GDM1 (cell line): ENCODE results near the gene ZBTB22.
"Not testable (repeated sequence)": the region's sequence is repeated elsewhere in the genome, so short reads cannot be mapped to it uniquely, and the experiment has no call there.

Experiments
- DNase-seq: peaks from one replicate; lab custom pipeline; 2025; lab: John Stamatoyannopoulos, UW

The ZBTB22 gene

GRCh38 chr6:33279257-33279695 lies 38.3 kb downstream of the ZBTB22 start:
- DNase-seq = no peak

GRCh38 chr6:33278810-33279209 lies 38.7 kb downstream of the ZBTB22 start:
- no peak for DNase-seq

GRCh38 chr6:33278392-33278741 lies 39.2 kb downstream of the ZBTB22 start:
- DNase-seq = no peak

DNA sequence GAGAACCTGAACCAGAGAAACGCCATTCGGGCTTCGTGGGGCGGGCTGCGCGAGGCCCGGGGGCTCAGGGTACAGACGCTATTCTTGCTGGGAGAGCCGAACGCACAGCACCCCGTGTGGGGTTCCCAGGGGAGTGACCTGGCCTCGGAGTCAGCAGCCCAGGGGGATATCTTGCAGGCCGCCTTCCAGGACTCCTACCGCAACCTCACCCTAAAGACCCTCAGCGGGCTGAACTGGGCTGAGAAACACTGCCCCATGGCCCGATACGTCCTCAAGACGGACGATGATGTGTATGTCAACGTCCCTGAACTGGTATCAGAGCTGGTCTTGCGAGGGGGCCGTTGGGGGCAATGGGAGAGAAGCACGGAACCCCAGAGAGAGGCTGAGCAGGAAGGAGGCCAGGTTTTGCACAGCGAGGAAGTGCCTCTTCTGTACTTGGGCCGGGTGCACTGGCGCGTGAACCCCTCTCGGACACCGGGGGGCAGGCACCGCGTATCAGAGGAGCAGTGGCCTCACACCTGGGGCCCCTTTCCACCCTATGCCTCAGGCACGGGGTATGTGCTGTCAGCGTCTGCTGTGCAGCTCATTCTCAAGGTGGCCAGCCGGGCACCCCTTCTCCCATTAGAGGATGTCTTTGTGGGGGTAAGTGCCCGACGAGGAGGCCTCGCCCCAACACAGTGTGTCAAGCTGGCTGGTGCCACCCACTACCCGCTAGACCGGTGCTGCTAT lies 39.7 kb downstream of the ZBTB22 start:
- DNase-seq = no peak

DNA sequence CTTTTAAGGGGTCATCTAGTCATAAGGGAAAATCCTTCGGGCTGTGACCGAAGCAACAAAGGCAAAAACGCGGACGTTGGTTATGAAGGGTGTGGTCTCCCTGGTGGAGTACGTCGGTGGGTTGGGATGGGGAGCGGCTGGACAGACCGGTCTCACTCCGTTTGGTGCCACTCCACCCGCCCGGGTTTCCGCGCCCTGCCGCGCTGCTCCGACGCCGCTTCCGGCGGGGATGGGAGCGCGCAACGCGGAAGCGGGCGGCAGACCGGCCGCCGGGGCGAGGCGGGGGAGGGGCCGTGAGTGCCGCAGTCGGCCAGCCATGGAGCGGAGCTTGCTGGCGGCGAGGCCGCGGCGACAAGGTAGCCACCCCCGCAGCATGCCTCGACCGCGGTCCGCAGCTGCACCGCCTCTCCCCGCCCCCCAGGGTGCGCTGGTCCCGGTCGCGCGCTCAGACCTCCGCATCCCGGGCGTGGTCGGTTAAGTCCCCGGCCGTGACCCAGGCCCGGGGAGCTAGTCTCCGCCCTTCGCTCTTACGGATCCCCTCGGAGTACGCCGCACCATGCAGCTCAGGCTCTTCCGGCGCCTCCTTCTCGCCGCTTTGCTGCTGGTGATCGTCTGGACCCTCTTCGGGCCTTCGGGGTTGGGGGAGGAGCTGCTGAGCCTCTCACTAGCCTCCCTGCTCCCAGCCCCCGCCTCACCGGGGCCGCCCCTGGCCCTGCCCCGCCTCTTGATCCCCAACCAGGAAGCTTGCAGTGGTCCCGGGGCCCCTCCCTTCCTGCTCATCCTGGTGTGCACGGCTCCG lies 40.5 kb downstream of the ZBTB22 start, which contains the start of gene B3GALT4:
B3GALT4 (plus strand) TSS at position 260 of the 799 bp plus-strand sequence; CDS start at position 557, 297 bp downstream.
- DNase-seq = no peak

DNA sequence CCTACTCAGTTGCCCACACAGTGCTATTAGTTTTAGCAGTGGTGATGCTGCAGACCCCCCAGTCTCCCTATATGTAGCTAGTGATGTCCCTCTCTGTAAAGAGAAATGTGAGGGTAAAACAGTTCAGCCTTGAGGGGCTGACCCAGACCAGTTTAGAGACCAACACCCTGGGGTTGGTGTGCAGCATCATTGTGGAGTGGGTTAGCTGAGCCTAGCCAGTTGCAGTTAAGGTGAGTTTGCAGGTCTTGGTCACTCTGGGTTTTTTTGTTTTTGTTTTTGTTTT lies 41.0 kb downstream of the ZBTB22 start:
- DNase-seq = no peak

DNA sequence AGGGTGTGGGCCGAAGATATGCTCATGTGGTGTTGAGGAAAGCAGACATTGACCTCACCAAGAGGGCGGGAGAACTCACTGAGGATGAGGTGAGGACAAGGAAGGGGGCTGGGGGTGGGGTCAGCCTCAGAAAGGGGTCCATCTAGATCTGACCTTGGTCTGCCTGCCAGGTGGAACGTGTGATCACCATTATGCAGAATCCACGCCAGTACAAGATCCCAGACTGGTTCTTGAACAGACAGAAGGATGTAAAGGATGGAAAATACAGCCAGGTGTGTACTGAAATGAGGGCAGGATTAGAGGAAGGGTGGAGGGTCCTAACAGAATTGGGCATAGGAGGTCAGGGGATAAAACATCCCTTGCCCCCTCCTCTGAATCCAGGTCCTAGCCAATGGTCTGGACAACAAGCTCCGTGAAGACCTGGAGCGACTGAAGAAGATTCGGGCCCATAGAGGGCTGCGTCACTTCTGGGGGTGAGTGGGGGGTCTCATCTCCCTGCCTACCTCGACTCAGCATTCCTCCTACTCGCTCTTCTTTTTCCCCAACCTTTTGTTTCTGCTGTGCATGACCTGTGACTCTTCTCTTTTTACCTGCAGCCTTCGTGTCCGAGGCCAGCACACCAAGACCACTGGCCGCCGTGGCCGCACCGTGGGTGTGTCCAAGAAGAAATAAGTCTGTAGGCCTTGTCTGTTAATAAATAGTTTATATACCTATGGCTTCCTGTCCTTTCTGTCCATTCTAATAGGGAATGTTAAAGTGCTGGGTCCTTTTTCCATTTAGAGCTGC lies 41.6 kb downstream of the ZBTB22 start:
- DNase-seq = not testable (repeated sequence)

DNA sequence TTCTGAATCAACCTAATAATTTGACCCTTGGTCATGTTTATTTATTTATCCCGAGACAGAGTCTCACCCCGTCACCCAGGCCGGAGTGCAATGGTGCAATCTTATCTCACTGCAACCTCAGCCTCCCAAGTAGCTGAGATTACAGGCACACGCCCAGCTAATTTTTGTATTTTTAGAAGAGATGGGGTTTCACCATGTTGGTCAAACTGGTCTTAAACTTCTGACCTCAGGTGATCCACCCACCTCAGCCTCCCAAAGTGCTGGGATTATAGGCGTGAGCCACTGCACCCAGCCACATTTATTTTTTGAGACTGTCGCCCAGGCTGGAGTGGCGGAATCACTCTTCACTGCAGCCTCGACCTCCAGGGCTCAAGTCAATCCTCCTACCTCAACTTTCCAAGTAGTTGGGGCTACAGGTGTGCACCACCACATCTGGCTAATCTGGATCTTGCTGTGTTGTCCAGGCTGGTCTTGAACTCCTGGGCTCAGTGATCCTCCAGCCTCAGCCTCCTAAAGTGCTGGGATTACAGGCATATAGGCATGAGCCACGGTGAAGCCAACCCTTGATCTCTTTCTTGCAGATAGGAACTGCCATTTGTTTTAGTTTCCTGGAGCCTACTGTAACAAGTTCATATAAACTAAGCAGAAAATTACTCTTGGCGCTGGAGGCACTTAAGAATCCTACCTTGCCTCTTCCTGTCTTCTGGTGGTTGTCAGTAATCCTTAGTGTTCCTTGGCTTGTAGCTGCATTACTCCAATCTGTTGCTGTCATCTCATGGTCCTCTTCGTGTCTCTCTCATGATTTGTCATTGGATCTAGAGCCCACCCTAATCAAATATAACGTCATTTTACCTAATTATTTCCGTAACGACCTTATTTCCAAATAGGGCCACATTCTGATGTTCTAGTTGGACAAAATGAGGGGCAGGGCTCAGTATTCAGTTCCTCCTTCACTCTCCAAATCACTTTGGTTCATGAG lies 43.3 kb downstream of the ZBTB22 start:
- DNase-seq = no peak

DNA sequence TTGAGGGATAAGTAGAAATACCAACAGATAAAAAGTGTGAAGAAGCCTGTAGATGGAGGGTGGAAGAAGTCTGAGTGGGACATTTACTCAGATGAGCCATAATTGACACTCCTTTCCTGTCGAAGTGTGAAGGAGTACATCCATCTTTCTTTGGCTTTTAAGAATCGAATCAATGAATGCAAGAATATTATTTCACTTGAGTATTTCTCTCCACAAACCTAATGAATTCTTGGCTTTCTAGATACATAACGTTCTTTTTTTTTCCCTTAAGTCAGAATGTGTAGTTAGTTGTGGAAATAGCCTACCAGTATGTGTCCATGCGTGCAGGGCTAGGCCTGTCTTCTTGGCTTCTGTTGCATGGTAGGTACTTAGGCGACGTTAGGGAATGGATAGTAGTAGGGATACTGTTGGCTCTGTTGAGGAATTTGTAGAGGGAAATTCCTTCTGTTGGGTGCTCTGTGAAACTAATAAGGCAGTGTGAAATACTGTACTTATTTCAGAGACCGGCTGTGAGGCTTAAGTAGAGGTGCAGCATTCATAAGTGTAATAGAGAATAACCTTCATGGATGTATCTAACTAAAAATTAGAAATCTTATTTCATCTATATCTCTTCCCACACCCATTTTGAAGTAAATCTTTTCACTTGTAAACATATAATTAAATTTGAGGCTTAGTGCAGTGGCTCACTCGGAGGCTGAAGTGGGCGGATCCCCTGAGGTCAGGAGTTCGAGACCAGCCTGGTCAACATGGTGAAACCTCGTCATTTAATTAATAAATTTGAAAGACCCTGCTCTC lies 44.2 kb downstream of the ZBTB22 start:
- DNase-seq = no peak

GRCh38 chr6:33272275-33273128 lies 45.0 kb downstream of the ZBTB22 start:
- no peak for DNase-seq

GRCh38 chr6:33271468-33272274 lies 45.9 kb downstream of the ZBTB22 start, which contains the start of the genes RPS18 and VPS52:
Gene RPS18 (plus strand): TSS chr6:33272075. CDS start chr6:33272120, 45 bp downstream.
Gene VPS52 (minus strand): TSS chr6:33271876. CDS start chr6:33271675, 201 bp downstream.
- peak; percentile 95 for DNase-seq

DNA sequence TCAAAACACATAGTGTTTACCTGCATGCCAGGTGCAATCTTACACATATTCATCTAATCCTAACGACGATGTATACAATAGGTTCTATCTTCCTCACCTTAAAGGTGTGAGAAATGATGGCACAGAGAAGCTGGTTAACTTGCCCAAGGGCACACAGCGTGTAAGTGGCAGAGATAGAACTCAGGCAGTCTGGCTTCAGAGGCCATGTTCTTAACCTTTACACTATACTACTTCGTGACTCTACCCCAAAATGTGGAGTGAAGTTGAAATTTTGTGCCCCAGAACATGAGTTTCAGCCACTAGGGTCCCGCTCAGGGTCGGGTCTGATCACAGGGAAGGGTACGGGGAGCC lies 46.5 kb downstream of the ZBTB22 start:
- no peak for DNase-seq
